ENCODE data around the gene C16orf46. TPM values are rescaled to one million over a fixed set of nuclear protein-coding genes. Genes with fewer than 3 reads are reported as not detected.
A peak's percentile ranks its signal among the peaks of the same experiment; 100 is the strongest.

Gene C16orf46
- total RNA-seq, 6 experiments from 2014 or later, result 0.23 to 1.2 (median 0.35) TPM

DNA sequence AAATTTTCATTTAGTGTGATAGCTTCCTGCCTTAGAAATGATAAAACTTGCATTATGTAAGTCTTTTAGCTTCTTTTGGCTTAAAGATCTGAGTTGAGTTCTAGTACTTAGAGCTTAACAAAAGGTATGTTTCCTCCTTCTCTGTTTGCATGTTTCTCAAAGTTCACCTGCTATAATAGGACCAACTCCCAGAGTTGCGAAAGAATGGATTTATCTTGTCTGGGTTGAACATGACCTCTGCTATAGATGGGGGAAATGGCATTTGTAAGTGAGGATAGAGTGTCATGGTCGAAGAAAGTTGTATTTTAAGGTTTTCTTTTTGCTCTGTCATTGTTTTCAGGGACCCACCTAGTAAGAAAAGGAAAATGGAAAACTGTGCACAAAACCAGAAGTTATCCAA, 34.2 kb downstream of the C16orf46 start:
- Mint-ChIP-seq H3K9me3 (no peaks in the 10 kb centered on the region), H3K36me3 (ENCODE audit: low read depth) (peaks cover 42% of the 10 kb centered on the region), H3K4me3 (no peak overlapping the region), H3K4me1 (ENCODE audit: low read depth) (peaks cover 5% of the 10 kb centered on the region; the same call in 1 of the 2 replicates), H3K27me3 (ENCODE audit: insufficient read depth) (peaks cover 2% of the 10 kb centered on the region; the same call in 1 of the 2 replicates), H3K27ac (no peak overlapping the region)
- no peak for TF ChIP-seq CTCF (IDR thresholded peaks at IDR 0.05)
- DNase-seq, result no peak

DNA sequence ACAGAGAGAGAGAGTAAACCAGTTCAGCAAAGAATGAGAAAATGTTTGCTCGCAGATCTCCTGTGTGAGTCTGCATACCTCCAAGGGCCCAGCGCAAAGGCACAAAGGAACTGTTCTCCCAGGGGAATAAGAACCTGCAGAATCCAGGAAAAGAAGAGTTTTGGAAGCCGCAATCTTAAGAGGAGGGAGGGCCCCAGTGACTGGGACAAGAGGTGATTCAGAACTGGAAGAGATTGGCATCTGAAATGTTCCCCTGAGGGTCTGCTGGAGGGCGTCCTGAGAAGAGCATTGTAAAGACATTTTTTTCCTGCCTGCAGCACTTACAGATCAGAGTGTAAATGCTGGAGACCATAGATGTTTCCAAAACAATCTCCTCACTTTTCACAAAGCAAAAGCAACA, 35.3 kb downstream of the C16orf46 start:
- peaks cover 14% of the 10 kb centered on the region for H3K4me1 Mint-ChIP-seq (ENCODE audit: low read depth)
- peaks cover 2% of the 10 kb centered on the region; the same call in 1 of the 2 replicates for H3K27me3 Mint-ChIP-seq (ENCODE audit: insufficient read depth)
- DNase-seq, result no peak
- H3K36me3 Mint-ChIP-seq (ENCODE audit: low read depth), result peaks cover 42% of the 10 kb centered on the region
- no peak for TF ChIP-seq CTCF (IDR thresholded peaks at IDR 0.05)
- H3K9me3 Mint-ChIP-seq, result no peaks in the 10 kb centered on the region
- H3K4me3 Mint-ChIP-seq, result no peak overlapping the region
- H3K27ac Mint-ChIP-seq, result no peak overlapping the region

- Mint-ChIP-seq H3K27ac (no peak overlapping the region), H3K27me3 (ENCODE audit: insufficient read depth) (peaks cover 2% of the 10 kb centered on the region; the same call in 1 of the 2 replicates), H3K4me1 (ENCODE audit: low read depth) (peaks cover 17% of the 10 kb centered on the region), H3K36me3 (ENCODE audit: low read depth) (peaks cover 42% of the 10 kb centered on the region), H3K4me3 (no peak overlapping the region), H3K9me3 (no peaks in the 10 kb centered on the region)
- TF ChIP-seq CTCF (IDR thresholded peaks at IDR 0.05), result no peak
- no peak for DNase-seq
Measured at GRCh38 chr16:81040842-81041241, 36.2 kb downstream of the C16orf46 start.

DNA sequence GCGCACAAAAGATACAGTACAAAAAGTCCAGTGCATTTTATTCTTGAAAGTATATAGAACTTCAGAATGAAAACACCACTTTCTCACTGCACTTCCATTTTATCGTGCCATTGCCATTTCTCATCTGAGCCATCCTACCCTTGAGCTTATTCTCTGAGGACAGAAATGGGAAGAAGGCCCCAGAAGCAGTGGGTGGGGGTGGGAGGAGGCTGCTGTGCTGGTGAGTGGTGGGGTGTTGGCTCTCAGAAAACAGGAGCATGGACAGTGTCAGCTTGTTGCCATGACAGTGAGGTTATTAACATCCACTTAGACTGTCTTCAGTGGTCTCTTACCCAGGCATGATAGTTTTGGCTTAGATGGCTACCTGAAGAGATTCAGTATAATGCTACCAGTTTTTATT, 36.9 kb downstream of the C16orf46 start:
- H3K9me3 Mint-ChIP-seq, result no peaks in the 10 kb centered on the region
- H3K36me3 Mint-ChIP-seq (ENCODE audit: low read depth), result peaks cover 42% of the 10 kb centered on the region
- H3K27me3 Mint-ChIP-seq (ENCODE audit: insufficient read depth), result peaks cover 2% of the 10 kb centered on the region; the same call in 1 of the 2 replicates
- no peak overlapping the region for H3K4me3 Mint-ChIP-seq
- H3K4me1 Mint-ChIP-seq (ENCODE audit: low read depth), result peaks cover 17% of the 10 kb centered on the region
- no peak for TF ChIP-seq CTCF (IDR thresholded peaks at IDR 0.05)
- no peak for DNase-seq
- no peak overlapping the region for H3K27ac Mint-ChIP-seq

DNA sequence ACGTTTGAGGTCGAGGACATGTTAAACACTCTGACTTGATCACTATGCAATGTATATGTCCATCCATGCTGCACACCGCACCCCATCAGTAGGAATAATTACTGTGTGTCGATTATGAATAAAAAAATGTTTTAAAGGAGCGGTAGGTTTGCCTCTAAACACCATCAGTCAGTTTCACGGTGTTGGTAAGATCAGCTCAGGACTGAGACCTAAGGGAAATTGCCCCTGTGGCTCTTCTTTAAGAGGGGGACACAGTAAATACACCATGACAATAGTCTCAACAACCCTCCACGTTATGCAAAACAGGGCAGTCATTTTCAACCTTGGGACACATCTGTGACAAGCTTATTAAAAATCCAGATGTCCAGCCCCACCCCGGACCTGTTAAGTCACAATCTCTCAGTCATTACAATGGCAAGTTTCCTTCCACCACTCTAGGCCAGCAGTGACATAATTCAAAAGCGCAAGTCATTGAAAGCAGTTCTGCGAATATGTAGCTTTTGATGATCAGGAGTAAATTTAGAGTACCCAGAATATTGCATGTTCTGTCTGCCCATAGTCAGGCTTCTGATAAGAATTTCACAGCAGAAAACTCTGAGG, 40.2 kb downstream of the C16orf46 start:
- no peak for DNase-seq
- peak overlapping the region; percentile 94 for H3K4me3 Mint-ChIP-seq

More for the DNA sequence above, 40.2 kb downstream of the C16orf46 start:
- Mint-ChIP-seq H3K36me3 (ENCODE audit: low read depth) (peaks cover 17% of the 10 kb centered on the region; the same call in 1 of the 2 replicates), H3K9me3 (no peaks in the 10 kb centered on the region), H3K27ac (peak overlapping the region; percentile 73), H3K4me1 (ENCODE audit: low read depth) (peaks cover 17% of the 10 kb centered on the region), H3K27me3 (ENCODE audit: insufficient read depth) (peaks cover 2% of the 10 kb centered on the region)
- TF ChIP-seq CTCF (IDR thresholded peaks at IDR 0.05), result no peak

Measured in HFFc6 (cell line).